ENCODE results near the gene NLGN1. TPM values are rescaled to one million over a fixed set of nuclear protein-coding genes. Genes with fewer than 3 reads are reported as not detected.

Gene NLGN1
- total and polyA plus RNA-seq, 2 of the 8 experiments (the other 6 are each of a cell fraction or from before 2014, with no cell fraction given): 7.8 to 14.8 TPM

DNA sequence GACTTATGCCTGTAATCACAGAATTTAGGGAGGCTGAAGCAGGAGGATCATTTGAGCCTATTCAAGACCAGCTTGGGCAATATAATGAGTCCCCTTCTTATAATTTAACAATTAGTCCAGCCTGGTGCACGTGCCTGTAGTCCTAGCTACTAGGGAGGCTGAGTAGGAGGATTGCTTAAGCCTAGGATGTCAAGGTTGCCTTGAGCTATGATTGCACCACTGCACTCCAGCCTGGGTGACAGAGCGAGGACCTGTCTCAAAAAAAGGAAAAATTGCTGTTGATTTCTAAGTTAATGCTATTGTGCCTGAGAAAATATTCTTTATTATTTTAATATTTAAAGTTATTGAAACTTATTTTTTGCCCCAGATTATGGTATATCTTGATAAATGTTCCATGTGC, 159.0 kb downstream of the NLGN1 start:
- POLR2A ChIA-PET (ENCODE audit: partially characterized antibody): no interaction called here
- Histone ChIP-seq H3K27ac (ENCODE audit: low read depth, low read length) (no peak overlapping the region), H3K9me3 (ENCODE audit: insufficient read depth in 2 of 2, low read depth in 1 of 2, low read length in 1 of 2) (no peaks in the 10 kb centered on the region), H3K18ac (ENCODE audit: extremely low read depth, low read length) (no peak overlapping the region), H4K8ac (ENCODE audit: extremely low read depth, insufficient read depth, low read length) (no peak overlapping the region), H3K27me3 (replicated peaks in 1 of 4; ENCODE audit: control insufficient read depth in 3 of 4, extremely low read depth in 1 of 4, insufficient read depth in 3 of 4, low read length in 3 of 4) (no peaks in the 10 kb centered on the region), H4K5ac (ENCODE audit: insufficient read length, low read depth, low read length) (no peak overlapping the region), H2BK120ac (replicated peaks; ENCODE audit: low read depth, low read length) (no peak overlapping the region), H3K23me2 (ENCODE audit: low read depth, low read length) (no peaks in the 10 kb centered on the region), H4K20me1 (replicated peaks in 1 of 2; ENCODE audit: control insufficient read depth in 1 of 2, insufficient read depth in 2 of 2, low read length in 2 of 2) (no peaks in the 10 kb centered on the region), H3K4me1 (replicated peaks in 1 of 4; ENCODE audit: control insufficient read depth in 3 of 4, insufficient read depth in 4 of 4, low read length in 3 of 4) (peaks cover 0 to 4% (median 0%) of the 10 kb centered on the region in 4 experiments; a peak in 1 of 7 replicates), H2BK15ac (ENCODE audit: low read length) (no peak overlapping the region), H3K9ac (replicated peaks in 1 of 4; ENCODE audit: extremely low read depth in 1 of 4, low read depth in 3 of 4, low read length in 3 of 4) (no peak overlapping the region), H3K56ac (replicated peaks; ENCODE audit: insufficient read length, low read depth, low read length) (no peak overlapping the region), H2BK5ac (ENCODE audit: low read depth, low read length) (no peak overlapping the region), H3K4me3 (ENCODE audit: extremely low read depth in 1 of 4, insufficient read depth in 2 of 4, low read depth in 3 of 4, low read length in 4 of 4) (no peak overlapping the region), H3K14ac (ENCODE audit: insufficient read length) (no peak overlapping the region), H3K79me1 (ENCODE audit: low read depth, low read length) (no peaks in the 10 kb centered on the region), H3K4me2 (ENCODE audit: insufficient read depth in 1 of 2, low read depth in 2 of 2, low read length in 2 of 2) (no peak overlapping the region), H2BK12ac (ENCODE audit: low read depth, low read length) (no peak overlapping the region), H2AFZ (ENCODE audit: low read length) (no peak overlapping the region), H3K79me2 (ENCODE audit: control insufficient read depth in 1 of 2, insufficient read depth in 2 of 2, low read length in 2 of 2) (no peaks in the 10 kb centered on the region), H2BK20ac (ENCODE audit: low read length) (no peak overlapping the region), H3K4ac (replicated peaks; ENCODE audit: insufficient read length, low read depth, low read length) (no peak overlapping the region), H3K23ac (ENCODE audit: insufficient read length) (no peak overlapping the region), H2AK5ac (ENCODE audit: low read depth, low read length) (no peak overlapping the region), H3K36me3 (ENCODE audit: control insufficient read depth in 2 of 4, insufficient read depth in 4 of 4, low read length in 3 of 4) (no peaks in the 10 kb centered on the region), H4K91ac (replicated peaks; ENCODE audit: insufficient read length, low read length) (no peak overlapping the region)
- FAIRE-seq (no peak), DNase-seq (ENCODE audit: low read depth in 1 of 2, low spot score in 2 of 2) (no peak)
- CTCF ChIA-PET (ENCODE audit: partially characterized antibody): interaction anchor here (1.2 kb wide), 1 partner anchor 22 kb away, joined by 4 read pairs; no protein-coding TSS in a partner anchor
- 92% methylated on average over 2 of the region's 2 CpGs; no CpG with 5 or more reads in 1 of the 2 experiments for WGBS, 2 experiments (ENCODE audit: extremely low coverage in 1 of 2, insufficient coverage in 1 of 2, insufficient read length in 1 of 2, insufficient replicate concordance in 2 of 2, low coverage in 1 of 2, low lambda C conversion rate in 2 of 2, missing lambda C conversion rate in 1 of 2)
- TF ChIP-seq KDM4A (IDR thresholded peaks at IDR 0.05; ENCODE audit: low read depth, low read length, severe bottlenecking): no peak
- TF ChIP-seq TAF1 (IDR thresholded peaks at IDR 0.05; ENCODE audit: low read depth, low read length): no peak
- TF ChIP-seq POLR2A (IDR thresholded peaks at IDR 0.05; ENCODE audit: control extremely low read depth in 1 of 2, low read depth in 2 of 2, low read length in 2 of 2): no peak
- no peak for TF ChIP-seq ATF2 (IDR thresholded peaks at IDR 0.05; ENCODE audit: low read length)
- TF ChIP-seq CHD2 (IDR thresholded peaks at IDR 0.05; ENCODE audit: low read length): no peak
- no peak for TF ChIP-seq CTCF (IDR thresholded peaks at IDR 0.05; ENCODE audit: control extremely low read depth in 1 of 3, insufficient read depth in 1 of 3, low read depth in 1 of 3, low read length in 3 of 3)
- TF ChIP-seq TAF7 (optimal IDR thresholded peaks at IDR 0.05; ENCODE audit: borderline replicate concordance, low read depth, low read length): no peak
- TF ChIP-seq BACH1 (IDR thresholded peaks at IDR 0.05; ENCODE audit: low read length): no peak
- no peak for TF ChIP-seq BCL11A (IDR thresholded peaks at IDR 0.05; ENCODE audit: low read depth in 2 of 2, low read length in 2 of 2)
- no peak for TF ChIP-seq EGR1 (IDR thresholded peaks at IDR 0.05; ENCODE audit: borderline replicate concordance, low read depth, low read length)
- no peak for TF ChIP-seq CBX5 (IDR thresholded peaks at IDR 0.05; ENCODE audit: low read depth, low read length)
